ENCODE measurements around the gene PPP2R2C.

DNA sequence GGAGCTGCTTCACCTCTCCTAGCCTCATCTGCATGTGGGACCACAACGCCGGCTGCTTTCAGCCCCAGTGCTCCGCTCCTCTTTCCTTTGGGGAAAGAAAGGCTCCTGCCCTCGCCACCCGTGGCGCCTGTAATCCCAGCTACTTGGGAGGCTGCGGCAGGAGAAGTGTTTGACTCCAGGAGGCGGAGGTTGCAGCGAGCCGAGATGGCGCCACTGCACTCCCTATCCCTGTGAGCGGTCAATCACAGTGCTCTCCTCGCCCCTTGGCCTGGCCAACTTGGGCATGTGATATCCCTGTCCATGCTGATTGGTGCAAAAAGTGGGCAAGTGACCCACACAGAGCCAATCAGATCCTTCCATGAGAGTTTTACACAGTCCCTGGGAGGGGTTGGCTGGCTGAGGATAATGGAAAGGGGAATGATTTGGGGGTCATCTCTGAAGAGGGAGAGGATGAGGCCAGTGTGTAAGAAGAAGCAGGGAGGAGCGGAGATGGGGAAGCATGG is 146.6 kb downstream of the PPP2R2C start:
- TF ChIP-seq, protein P1, sequence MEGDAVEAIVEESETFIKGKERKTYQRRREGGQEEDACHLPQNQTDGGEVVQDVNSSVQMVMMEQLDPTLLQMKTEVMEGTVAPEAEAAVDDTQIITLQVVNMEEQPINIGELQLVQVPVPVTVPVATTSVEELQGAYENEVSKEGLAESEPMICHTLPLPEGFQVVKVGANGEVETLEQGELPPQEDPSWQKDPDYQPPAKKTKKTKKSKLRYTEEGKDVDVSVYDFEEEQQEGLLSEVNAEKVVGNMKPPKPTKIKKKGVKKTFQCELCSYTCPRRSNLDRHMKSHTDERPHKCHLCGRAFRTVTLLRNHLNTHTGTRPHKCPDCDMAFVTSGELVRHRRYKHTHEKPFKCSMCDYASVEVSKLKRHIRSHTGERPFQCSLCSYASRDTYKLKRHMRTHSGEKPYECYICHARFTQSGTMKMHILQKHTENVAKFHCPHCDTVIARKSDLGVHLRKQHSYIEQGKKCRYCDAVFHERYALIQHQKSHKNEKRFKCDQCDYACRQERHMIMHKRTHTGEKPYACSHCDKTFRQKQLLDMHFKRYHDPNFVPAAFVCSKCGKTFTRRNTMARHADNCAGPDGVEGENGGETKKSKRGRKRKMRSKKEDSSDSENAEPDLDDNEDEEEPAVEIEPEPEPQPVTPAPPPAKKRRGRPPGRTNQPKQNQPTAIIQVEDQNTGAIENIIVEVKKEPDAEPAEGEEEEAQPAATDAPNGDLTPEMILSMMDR (conservative IDR thresholded peaks at IDR 0.05 in 1 of 2, IDR thresholded peaks at IDR 0.05 in 1 of 2; ENCODE audit: low read depth in 1 of 2, low read length in 2 of 2): no peak
- no peak for TF ChIP-seq EZH2 (IDR thresholded peaks at IDR 0.05; ENCODE audit: low read length, missing control alignments)
